ENCODE measurements around the gene KLF11. TPM values are rescaled to one million over a fixed set of nuclear protein-coding genes. Genes with fewer than 3 reads are reported as not detected.

Gene KLF11
- total RNA-seq, result 3.5 and 6.0 TPM in 2 replicates

DNA sequence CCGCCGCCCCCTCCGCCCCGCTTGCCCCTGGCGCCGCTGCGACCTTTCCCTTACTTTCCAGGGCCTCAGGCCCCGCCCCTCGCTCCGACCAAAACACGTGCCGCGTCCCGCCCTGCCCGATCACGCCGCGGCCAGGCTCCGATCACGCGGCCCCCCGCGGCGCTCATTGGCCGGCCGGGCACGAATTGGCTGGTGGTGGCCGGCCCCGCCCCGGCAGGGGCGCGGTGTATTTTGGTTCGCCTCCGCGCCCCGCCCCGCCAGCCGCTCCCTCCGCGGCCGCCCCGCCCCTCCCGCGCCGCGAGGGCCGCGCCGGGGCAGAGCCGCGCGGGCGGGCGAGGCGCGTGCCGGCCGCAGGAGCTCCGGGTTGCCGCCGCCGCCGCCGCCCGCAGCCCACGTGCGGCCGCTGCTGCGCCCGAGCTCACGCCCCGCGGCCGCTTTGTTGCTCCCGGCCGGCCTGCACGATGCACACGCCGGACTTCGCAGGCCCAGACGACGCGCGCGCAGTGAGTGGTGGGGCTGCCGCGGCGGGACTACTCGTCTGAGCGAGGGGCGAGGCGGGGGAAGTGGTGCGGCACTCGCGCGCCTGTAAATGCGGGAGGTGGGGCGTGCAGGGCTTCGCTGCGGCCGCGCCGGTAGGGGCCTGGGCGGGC is at the start of gene KLF11:
KLF11 (plus strand) TSS at position 295 of the 650 bp plus-strand sequence; CDS start at position 462, 167 bp downstream.

DNA sequence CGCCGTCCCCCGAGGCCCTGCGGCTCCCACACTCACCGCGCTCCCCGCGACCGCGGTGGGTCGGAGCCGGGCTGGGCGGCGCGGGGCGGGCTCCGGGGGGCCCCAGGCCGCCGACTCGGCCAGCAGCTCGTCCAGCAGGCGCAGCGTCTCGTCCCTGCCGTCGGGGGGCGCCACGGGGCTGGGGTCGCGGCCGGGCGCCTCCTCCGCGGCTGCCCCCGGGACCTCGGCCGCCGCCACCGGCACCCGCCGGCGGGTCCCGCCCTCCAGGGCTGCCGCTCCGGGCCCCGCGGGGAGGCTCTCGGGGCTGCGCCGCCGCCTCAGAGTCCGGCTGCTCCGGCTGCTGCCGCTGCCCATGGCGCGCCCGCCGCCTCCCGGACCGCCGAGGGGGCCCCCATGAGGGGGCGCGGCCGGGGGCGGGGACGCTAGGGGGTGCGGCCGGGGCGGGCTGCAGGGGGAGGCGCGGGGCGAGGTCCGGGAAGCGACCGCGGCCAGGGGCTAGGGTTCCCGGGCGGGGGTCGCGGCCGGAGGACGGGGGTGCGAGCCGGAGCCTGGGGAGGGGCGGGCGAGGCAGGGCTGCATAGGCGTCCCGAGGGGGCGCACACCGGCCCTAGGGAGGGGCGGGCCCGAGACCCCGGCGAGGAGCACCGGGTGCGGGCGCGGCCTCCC is 36.7 kb downstream of the KLF11 start, which contains the start of gene CYS1:
CYS1 (minus strand) TSS at position 542 of the 666 bp plus-strand sequence; CDS start at position 354, 188 bp downstream.

Other genes with a start within 250 kb of the KLF11 start
- 28.0 and 40.3 TPM in 2 replicates for gene TAF1B, start 200.1 kb upstream of the KLF11 start, total RNA-seq
- gene GRHL1, start 91.9 kb upstream of the KLF11 start, total RNA-seq, result 0.58 and 0.66 TPM in 2 replicates
- 2.0 and 7.3 TPM in 2 replicates for gene CYS1, start 36.9 kb downstream of the KLF11 start, total RNA-seq
- 5.3 and 34.2 TPM in 2 replicates for gene RRM2, start 79.2 kb downstream of the KLF11 start, total RNA-seq

All from smooth muscle cell of trachea (primary cell).